SU-DHL-6 (cell line): ENCODE data around the gene ZNF594.

Experiments used
- H2AFZ ChIP-seq: fragments of 200-600 bp; sonication (generic); 2 replicates; pipeline ENCODE4 v1.6.1; 2014; ENCODE audit warnings: low read depth, mild to moderate bottlenecking, moderate library complexity, mixed read lengths, antibody characterized with exemption, low read length; ENCODE audit not compliant: severe bottlenecking
- H3F3A ChIP-seq: fragments of 200-600 bp; shearing (Covaris generic); 2 replicates; pipeline ENCODE4 v1.6.0; 2016; ENCODE audit warnings: antibody characterized with exemption, mild to moderate bottlenecking; ENCODE audit not compliant: insufficient read depth
- H3K27ac ChIP-seq: fragments of 200-600 bp; sonication (generic); 2 replicates; pipeline ENCODE4 v1.5.1; 2016; ENCODE audit warnings: low read depth, mild to moderate bottlenecking, low read length, moderate library complexity, mixed read lengths
- H3K27me3 ChIP-seq: fragments of 200-600 bp; sonication (generic), shearing (Covaris generic); 2 replicates; pipeline ENCODE4 v1.6.0; 2014; ENCODE audit warnings: mild to moderate bottlenecking, low read length
- H3K36me3 ChIP-seq: fragments of 200-600 bp; sonication (generic); 2 replicates; pipeline ENCODE4 v1.6.1; 2014; ENCODE audit warnings: mild to moderate bottlenecking, low read length, mixed read lengths
- H3K4me2 ChIP-seq: fragments of 300-600, 200-600 bp; shearing (Covaris generic), sonication (generic); 2 replicates; pipeline ENCODE4 v1.6.0; 2014; ENCODE audit warnings: low read length, low read depth, mild to moderate bottlenecking; ENCODE audit not compliant: poor library complexity, severe bottlenecking
- H3K4me3 ChIP-seq: fragments of 200-600 bp; sonication (generic); 2 replicates; pipeline ENCODE4 v1.5.1; 2014; ENCODE audit warnings: antibody characterized with exemption, low read length, mild to moderate bottlenecking, mixed read lengths; ENCODE audit not compliant: insufficient read depth, poor library complexity, severe bottlenecking
- H3K79me2 ChIP-seq: fragments of 200-600 bp; sonication (generic); 2 replicates; pipeline ENCODE4 v1.6.1; 2014; ENCODE audit warnings: mild to moderate bottlenecking, low read length, moderate library complexity; ENCODE audit not compliant: insufficient read depth
- H3K9ac ChIP-seq: fragments of 200-600 bp; sonication (generic); 2 replicates; pipeline ENCODE4 v1.7.0; 2014; ENCODE audit warnings: mild to moderate bottlenecking, low read length
- H3K9me2 ChIP-seq: fragments of 200-600 bp; sonication (generic); replicated peaks from 2 replicates; pipeline ENCODE4 v1.6.1; 2014; ENCODE audit warnings: low read length; ENCODE audit not compliant: insufficient read depth
- H3K9me3 ChIP-seq: fragments of 200-600 bp; sonication (generic); 2 replicates; pipeline ENCODE4 v1.6.1; 2014; ENCODE audit warnings: low read length, mixed read lengths; ENCODE audit not compliant: insufficient read depth
- H4K20me1 ChIP-seq: fragments of 200-600 bp; sonication (generic); 2 replicates; pipeline ENCODE4 v1.6.1; 2014; ENCODE audit warnings: low read depth, mild to moderate bottlenecking, antibody characterized with exemption, low read length, moderate library complexity, mixed read lengths
- EZH2phosphoT487 ChIP-seq: fragments of 200-600 bp; sonication (generic), shearing (Covaris generic); conservative IDR thresholded peaks from 2 replicates; pipeline ENCODE4 v1.6.1; 2018; ENCODE audit warnings: mild to moderate bottlenecking, antibody characterized with exemption, low read length, moderate library complexity, mixed read lengths
- TF ChIP-seq, protein P1 (sequence below): fragments of 200-600 bp; sonication (generic); IDR thresholded peaks from one replicate; pipeline ENCODE4 v1.5.1; 2017; ENCODE audit warnings: antibody characterized with exemption, mild to moderate bottlenecking, low read length, moderate library complexity; ENCODE audit not compliant: insufficient read depth, poor library complexity, severe bottlenecking

Gene ZNF594

DNA sequence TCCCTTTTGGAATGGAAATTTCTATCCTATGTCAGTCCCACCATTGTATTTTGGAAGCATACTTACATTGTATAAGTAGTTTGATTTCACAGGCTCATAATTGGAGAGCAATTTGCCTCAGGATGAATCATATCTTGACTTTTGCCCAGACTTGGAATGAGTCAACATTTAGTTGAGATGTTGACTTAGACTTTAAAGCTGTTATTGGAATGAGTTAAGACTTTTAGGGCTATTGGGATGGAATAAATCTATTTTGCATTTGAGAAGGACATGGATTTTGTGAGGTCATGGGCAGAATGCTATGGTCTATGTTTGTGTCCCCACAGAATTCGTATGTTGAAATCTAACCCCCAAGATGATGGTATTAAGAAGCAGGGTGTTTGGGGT, 12.2 kb upstream of the ZNF594 start:
- Histone ChIP-seq H3K9me3 (no peaks in the 10 kb centered on the region), H3K79me2 (no peaks in the 10 kb centered on the region)

DNA sequence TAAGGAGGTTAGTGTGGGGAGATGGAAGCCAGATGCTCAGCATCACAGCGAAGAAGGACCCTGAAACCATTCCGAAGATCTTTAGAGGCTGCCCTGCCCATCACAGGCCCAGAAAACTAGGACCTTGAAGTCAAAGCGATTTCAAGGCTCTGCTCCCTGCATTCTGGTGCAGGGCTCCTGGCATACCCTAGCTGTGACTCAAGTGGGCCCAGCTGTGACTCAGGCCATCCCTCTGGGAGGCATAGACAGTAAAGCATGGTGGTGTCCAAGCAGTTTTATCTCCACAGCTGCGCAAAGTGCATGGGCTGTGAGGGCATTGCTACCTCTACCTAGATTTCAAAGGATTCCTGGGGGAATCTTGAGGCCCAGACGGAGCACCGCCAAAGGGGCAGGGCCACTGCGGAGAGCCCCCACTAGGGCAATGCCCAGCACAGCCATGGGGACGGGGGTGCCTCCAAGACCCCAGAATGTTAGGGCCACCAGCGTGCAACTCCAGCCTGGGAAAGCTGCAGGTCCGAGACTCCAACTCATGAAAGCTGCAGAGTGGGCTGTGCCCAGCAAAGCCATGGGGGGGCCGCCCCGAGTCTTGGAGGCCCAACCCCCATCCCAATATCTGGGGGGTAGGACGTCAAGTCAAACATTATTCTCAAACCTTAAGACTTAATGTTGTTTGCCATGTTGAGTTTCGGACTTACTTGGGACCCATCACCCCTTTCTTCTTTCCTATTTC, 11.7 kb upstream of the ZNF594 start:
- no peaks in the 10 kb centered on the region for H3K79me2 ChIP-seq

More for the DNA sequence above, 12.2 kb upstream of the ZNF594 start:
- no peaks in the 10 kb centered on the region for H4K20me1 ChIP-seq
- H3K9ac ChIP-seq, result no peak overlapping the region
- H3K4me3 ChIP-seq, result no peak overlapping the region
- no peaks in the 10 kb centered on the region for H3K9me2 ChIP-seq
- H2AFZ ChIP-seq, result no peak overlapping the region
- H3K27me3 ChIP-seq, result no peaks in the 10 kb centered on the region
- H3K27ac ChIP-seq, result no peak overlapping the region; the same call in 1 of the 2 replicates
- H3K4me2 ChIP-seq, result no peak overlapping the region
- TF ChIP-seq, protein P1, sequence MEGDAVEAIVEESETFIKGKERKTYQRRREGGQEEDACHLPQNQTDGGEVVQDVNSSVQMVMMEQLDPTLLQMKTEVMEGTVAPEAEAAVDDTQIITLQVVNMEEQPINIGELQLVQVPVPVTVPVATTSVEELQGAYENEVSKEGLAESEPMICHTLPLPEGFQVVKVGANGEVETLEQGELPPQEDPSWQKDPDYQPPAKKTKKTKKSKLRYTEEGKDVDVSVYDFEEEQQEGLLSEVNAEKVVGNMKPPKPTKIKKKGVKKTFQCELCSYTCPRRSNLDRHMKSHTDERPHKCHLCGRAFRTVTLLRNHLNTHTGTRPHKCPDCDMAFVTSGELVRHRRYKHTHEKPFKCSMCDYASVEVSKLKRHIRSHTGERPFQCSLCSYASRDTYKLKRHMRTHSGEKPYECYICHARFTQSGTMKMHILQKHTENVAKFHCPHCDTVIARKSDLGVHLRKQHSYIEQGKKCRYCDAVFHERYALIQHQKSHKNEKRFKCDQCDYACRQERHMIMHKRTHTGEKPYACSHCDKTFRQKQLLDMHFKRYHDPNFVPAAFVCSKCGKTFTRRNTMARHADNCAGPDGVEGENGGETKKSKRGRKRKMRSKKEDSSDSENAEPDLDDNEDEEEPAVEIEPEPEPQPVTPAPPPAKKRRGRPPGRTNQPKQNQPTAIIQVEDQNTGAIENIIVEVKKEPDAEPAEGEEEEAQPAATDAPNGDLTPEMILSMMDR, result no peak
- TF ChIP-seq EZH2phosphoT487, result no peak
- no peaks in the 10 kb centered on the region for H3K36me3 ChIP-seq
- H3F3A ChIP-seq, result peaks cover 33% of the 10 kb centered on the region

DNA sequence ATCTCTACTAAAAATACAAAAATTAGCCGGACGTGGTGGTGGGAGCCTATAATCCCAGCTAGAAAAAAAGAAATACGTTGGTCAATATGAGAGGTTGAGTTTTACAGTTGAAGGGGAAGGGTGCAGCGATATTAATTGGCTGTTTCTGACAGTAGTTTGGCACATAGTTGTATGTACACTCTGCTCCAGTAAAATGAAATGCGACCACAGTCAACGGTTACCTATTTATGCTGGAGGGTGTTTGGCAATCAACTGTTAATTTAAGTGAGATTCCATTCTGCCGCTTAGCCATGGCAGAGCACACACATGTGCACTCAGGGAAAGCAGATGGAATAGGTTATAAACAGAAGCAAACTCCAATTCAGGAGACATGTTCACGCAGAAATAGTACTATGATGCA, 9.3 kb upstream of the ZNF594 start:
- Histone ChIP-seq H3K9me2 (no peaks in the 10 kb centered on the region), H3F3A (peaks cover 39% of the 10 kb centered on the region), H3K27me3 (no peaks in the 10 kb centered on the region), H3K9me3 (no peaks in the 10 kb centered on the region), H3K4me3 (no peak overlapping the region), H4K20me1 (no peaks in the 10 kb centered on the region), H3K79me2 (no peaks in the 10 kb centered on the region), H3K9ac (peak overlapping the region; percentile 30), H3K4me2 (peak overlapping the region; percentile 64), H3K36me3 (no peaks in the 10 kb centered on the region), H3K27ac (peak overlapping the region; percentile 94), H2AFZ (peak overlapping the region; percentile 62)
- TF ChIP-seq, protein P1, result no peak
- no peak for TF ChIP-seq EZH2phosphoT487

More for the DNA sequence above, 11.7 kb upstream of the ZNF594 start:
- H3K4me3 ChIP-seq, result no peak overlapping the region
- H3K9me2 ChIP-seq, result no peaks in the 10 kb centered on the region
- no peak overlapping the region for H3K4me2 ChIP-seq
- no peak overlapping the region; the same call in 1 of the 2 replicates for H3K27ac ChIP-seq
- TF ChIP-seq, protein P1, result no peak
- TF ChIP-seq EZH2phosphoT487, result no peak
- no peaks in the 10 kb centered on the region for H3K9me3 ChIP-seq
- H4K20me1 ChIP-seq, result no peaks in the 10 kb centered on the region
- H2AFZ ChIP-seq, result no peak overlapping the region
- no peaks in the 10 kb centered on the region for H3K36me3 ChIP-seq
- H3F3A ChIP-seq, result peaks cover 33% of the 10 kb centered on the region
- H3K9ac ChIP-seq, result no peak overlapping the region
- no peaks in the 10 kb centered on the region for H3K27me3 ChIP-seq
